ENCODE measurements around the gene ISG20.

The ISG20 gene

GRCh38 chr15:88688394-88688933 is 49.6 kb downstream of the ISG20 start:
- no peak for DNase-seq (ENCODE audit: low spot score)

- no peak for DNase-seq (ENCODE audit: low spot score)
These were observed 51.5 kb downstream of the ISG20 start for GRCh38 chr15:88690331-88690730.

- DNase-seq (ENCODE audit: low spot score), result no peak
These were observed 54.4 kb downstream of the ISG20 start for GRCh38 chr15:88693191-88693590.

- peak; percentile 39 for DNase-seq (ENCODE audit: low spot score)
These were observed 56.3 kb downstream of the ISG20 start for GRCh38 chr15:88695101-88695500.

- no peak for DNase-seq (ENCODE audit: low spot score)
These were observed 57.0 kb downstream of the ISG20 start for GRCh38 chr15:88695691-88696251.

GRCh38 chr15:88696254-88696653 is 57.4 kb downstream of the ISG20 start:
- no peak for DNase-seq (ENCODE audit: low spot score)

- DNase-seq (ENCODE audit: low spot score), result no peak
These were observed 58.5 kb downstream of the ISG20 start for GRCh38 chr15:88697276-88697675.

GRCh38 chr15:88699861-88700260 is 61.0 kb downstream of the ISG20 start:
- no peak for DNase-seq (ENCODE audit: low spot score)

GRCh38 chr15:88700716-88701115 is 61.9 kb downstream of the ISG20 start:
- no peak for DNase-seq (ENCODE audit: low spot score)

GRCh38 chr15:88701561-88702095 is 62.8 kb downstream of the ISG20 start:
- no peak for DNase-seq (ENCODE audit: low spot score)

GRCh38 chr15:88702983-88703382 is 64.2 kb downstream of the ISG20 start:
- DNase-seq (ENCODE audit: low spot score), result no peak

- no peak for DNase-seq (ENCODE audit: low spot score)
These were observed 64.7 kb downstream of the ISG20 start for GRCh38 chr15:88703533-88703932.

GRCh38 chr15:88704791-88705768 is 66.3 kb downstream of the ISG20 start:
- peak; percentile 67 for DNase-seq (ENCODE audit: low spot score)

- no peak for DNase-seq (ENCODE audit: low spot score)
These were observed 67.0 kb downstream of the ISG20 start for GRCh38 chr15:88705769-88706165.
